Liver (tissue), 9 donors: ENCODE results near the gene CMC1. TPM values are rescaled to one million over a fixed set of nuclear protein-coding genes. Genes with fewer than 3 reads are reported as not detected.
A peak's percentile ranks its signal among the peaks of the same experiment; 100 is the strongest.

Source experiments
- DNase-seq: peaks from one replicate; pipeline ENCODE4 v3.0.0-alpha.2; 2017; ENCODE audit warnings: low spot score
- H3K27ac ChIP-seq, 2 donors: one replicate each; pipeline ENCODE4 v1.7.0; 2013; ENCODE audit warnings: inconsistent platforms in 2 of 2, low read length in 2 of 2, control low read depth in 1 of 2, low read depth in 1 of 2, mild to moderate bottlenecking in 1 of 2
- H3K27me3 ChIP-seq, 4 donors: one replicate each; pipeline versions ENCODE4 v1.6.1 to v1.7.0; 2013; ENCODE audit warnings: low read length in 3 of 4, inconsistent platforms in 1 of 4, mild to moderate bottlenecking in 1 of 4, moderate library complexity in 1 of 4; ENCODE audit not compliant: control insufficient read depth in 4 of 4, insufficient read depth in 4 of 4
- H3K36me3 ChIP-seq, 4 donors: one replicate each; pipeline versions ENCODE4 v1.6.1 to v1.7.0; 2013; ENCODE audit warnings: low read length in 3 of 4, mild to moderate bottlenecking in 3 of 4, low read depth in 1 of 4, moderate library complexity in 1 of 4; ENCODE audit not compliant: control insufficient read depth in 4 of 4, insufficient read depth in 3 of 4
- H3K4me1 ChIP-seq, 4 donors: one replicate each; pipeline versions ENCODE4 v1.6.1 to v1.7.0; 2013; ENCODE audit warnings: low read length in 3 of 4, mild to moderate bottlenecking in 3 of 4, moderate library complexity in 1 of 4; ENCODE audit not compliant: control insufficient read depth in 4 of 4, insufficient read depth in 4 of 4
- H3K4me3 ChIP-seq, 3 donors: one replicate each; pipeline versions ENCODE4 v1.6.1 to v1.7.0; 2013; ENCODE audit warnings: low read length in 3 of 3, control low read depth in 1 of 3, low read depth in 1 of 3, mild to moderate bottlenecking in 1 of 3
- H3K9ac ChIP-seq, 2 donors: one replicate each; pipeline ENCODE4 v1.7.0; 2013; ENCODE audit warnings: low read length in 2 of 2, mild to moderate bottlenecking in 2 of 2, moderate library complexity in 2 of 2, control low read depth in 1 of 2, low read depth in 1 of 2
- H3K9me3 ChIP-seq, 4 donors: one replicate each; pipeline versions ENCODE4 v1.6.1 to v1.7.0; 2013; ENCODE audit warnings: low read length in 3 of 4; ENCODE audit not compliant: control insufficient read depth in 4 of 4
- FOXA1 ChIP-seq: IDR thresholded peaks from 2 replicates; pipeline ENCODE4 v1.6.1; 2016; ENCODE audit warnings: antibody characterized with exemption
- FOXA2 ChIP-seq: IDR thresholded peaks from 2 replicates; pipeline ENCODE4 v1.6.1; 2016; ENCODE audit warnings: antibody characterized with exemption
- GABPA ChIP-seq, 2 donors: IDR thresholded peaks in 1 of 2; conservative IDR thresholded peaks in 1 of 2; 2 replicates each; pipeline ENCODE4 v1.6.1; 2016; ENCODE audit warnings: antibody characterized with exemption in 2 of 2, mild to moderate bottlenecking in 1 of 2, moderate library complexity in 1 of 2
- HNF4A ChIP-seq, 2 donors: conservative IDR thresholded peaks; 2 replicates each; pipeline ENCODE4 v1.6.1; 2016; ENCODE audit warnings: antibody characterized with exemption in 2 of 2, mild to moderate bottlenecking in 2 of 2
- MAX ChIP-seq: IDR thresholded peaks from 2 replicates; pipeline ENCODE4 v1.6.1; 2016; ENCODE audit warnings: antibody characterized with exemption
- NR2F2 ChIP-seq: IDR thresholded peaks from 2 replicates; pipeline ENCODE4 v1.6.1; 2016; ENCODE audit warnings: antibody characterized with exemption
- RAD21 ChIP-seq, 2 donors: IDR thresholded peaks; 2 replicates each; pipeline ENCODE4 v1.6.1; 2016; ENCODE audit warnings: antibody characterized with exemption in 2 of 2, mild to moderate bottlenecking in 2 of 2
- RXRA ChIP-seq, 2 donors: IDR thresholded peaks; 2 replicates each; pipeline ENCODE4 v1.6.1; 2017 to 2018; ENCODE audit warnings: antibody characterized with exemption in 2 of 2, mild to moderate bottlenecking in 1 of 2
- SP1 ChIP-seq: IDR thresholded peaks from 2 replicates; pipeline ENCODE4 v1.6.1; 2018; ENCODE audit warnings: antibody characterized with exemption, mild to moderate bottlenecking
- TAF1 ChIP-seq: conservative IDR thresholded peaks from 2 replicates; pipeline ENCODE4 v1.6.1; 2016; ENCODE audit warnings: antibody characterized with exemption, mild to moderate bottlenecking
- WGBS: extraction: QIAGEN DNeasy Blood & Tissue Kit; methylation state at CpG from one replicate; pipeline ENCODE4 v1.1.7; 2013; 5-methylcytosine and 5-hydroxymethylcytosine counted together
- polyA plus RNA-seq, 2 donors: library from polyadenylated mRNA; stranded (reverse) in 1 of 2; unstranded in 1 of 2; fragments of 200-250 nt in 1 of 2; fragments of >200 nt in 1 of 2; fragmentation: Nextera tagmentation in 1 of 2; extraction: Ambion mirVana in 1 of 2; gene quantifications; one replicate each; pipeline versions ENCODE4 v1.2.1 to v1.2.3, GENCODE V29; 2013 to 2015
- total RNA-seq, 2 donors: library from RNA; depleted of rRNA; stranded (reverse); fragments of >200 nt; gene quantifications; one replicate each; pipeline ENCODE4 v1.2.3, GENCODE V29; 2014
- TF ChIP-seq, protein P1 (sequence below): IDR thresholded peaks from 2 replicates; pipeline ENCODE4 v1.6.1; 2016; ENCODE audit warnings: antibody characterized with exemption, mild to moderate bottlenecking
- TF ChIP-seq, protein P2 (sequence below): IDR thresholded peaks from 2 replicates; pipeline ENCODE4 v1.6.1; 2016; ENCODE audit warnings: antibody characterized with exemption
- TF ChIP-seq, protein P3 (sequence below): fragments of 150-350 bp; IDR thresholded peaks from 2 replicates; pipeline ENCODE4 v1.5.1; 2017; ENCODE audit warnings: improper control_type of control experiment, low read depth, low read length; ENCODE audit not compliant: missing input control
- donor health status: healthy.
- donor health status: healthy.
- donor health status: healthy.
- donor health status: healthy.
- donor health status: healthy.

Gene CMC1
- total and polyA plus RNA-seq, 4 donors = 4.2 to 58.4 (median 15.6) TPM

DNA sequence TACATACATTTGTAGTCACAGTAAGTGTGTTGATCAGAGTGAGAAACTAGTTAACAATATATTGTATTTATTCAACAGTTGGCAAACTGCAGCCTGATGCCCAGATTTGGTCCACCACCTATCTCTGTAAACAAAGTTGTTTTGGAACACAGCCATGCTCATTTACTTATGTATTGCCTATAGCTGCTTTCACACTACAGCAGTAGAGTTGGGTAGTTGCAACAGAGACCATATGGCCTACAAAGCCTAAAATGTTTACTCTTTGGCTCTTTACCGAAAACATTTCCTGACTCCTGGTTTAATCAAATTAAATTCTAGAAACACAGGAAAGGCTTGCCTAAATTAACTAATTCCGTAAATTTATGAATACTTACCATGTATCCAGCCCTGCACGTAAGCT lies 39.4 kb downstream of the CMC1 start:
- no peaks in the 10 kb centered on the region for H3K27me3 ChIP-seq
- H3K4me1 ChIP-seq = peaks cover 0 to 12% (median 3%) of the 10 kb centered on the region in 4 donors
- no peak overlapping the region for H3K27ac ChIP-seq
- TF ChIP-seq, protein P1, sequence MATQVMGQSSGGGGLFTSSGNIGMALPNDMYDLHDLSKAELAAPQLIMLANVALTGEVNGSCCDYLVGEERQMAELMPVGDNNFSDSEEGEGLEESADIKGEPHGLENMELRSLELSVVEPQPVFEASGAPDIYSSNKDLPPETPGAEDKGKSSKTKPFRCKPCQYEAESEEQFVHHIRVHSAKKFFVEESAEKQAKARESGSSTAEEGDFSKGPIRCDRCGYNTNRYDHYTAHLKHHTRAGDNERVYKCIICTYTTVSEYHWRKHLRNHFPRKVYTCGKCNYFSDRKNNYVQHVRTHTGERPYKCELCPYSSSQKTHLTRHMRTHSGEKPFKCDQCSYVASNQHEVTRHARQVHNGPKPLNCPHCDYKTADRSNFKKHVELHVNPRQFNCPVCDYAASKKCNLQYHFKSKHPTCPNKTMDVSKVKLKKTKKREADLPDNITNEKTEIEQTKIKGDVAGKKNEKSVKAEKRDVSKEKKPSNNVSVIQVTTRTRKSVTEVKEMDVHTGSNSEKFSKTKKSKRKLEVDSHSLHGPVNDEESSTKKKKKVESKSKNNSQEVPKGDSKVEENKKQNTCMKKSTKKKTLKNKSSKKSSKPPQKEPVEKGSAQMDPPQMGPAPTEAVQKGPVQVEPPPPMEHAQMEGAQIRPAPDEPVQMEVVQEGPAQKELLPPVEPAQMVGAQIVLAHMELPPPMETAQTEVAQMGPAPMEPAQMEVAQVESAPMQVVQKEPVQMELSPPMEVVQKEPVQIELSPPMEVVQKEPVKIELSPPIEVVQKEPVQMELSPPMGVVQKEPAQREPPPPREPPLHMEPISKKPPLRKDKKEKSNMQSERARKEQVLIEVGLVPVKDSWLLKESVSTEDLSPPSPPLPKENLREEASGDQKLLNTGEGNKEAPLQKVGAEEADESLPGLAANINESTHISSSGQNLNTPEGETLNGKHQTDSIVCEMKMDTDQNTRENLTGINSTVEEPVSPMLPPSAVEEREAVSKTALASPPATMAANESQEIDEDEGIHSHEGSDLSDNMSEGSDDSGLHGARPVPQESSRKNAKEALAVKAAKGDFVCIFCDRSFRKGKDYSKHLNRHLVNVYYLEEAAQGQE = no peak
- 87% methylated on average over 3 of the region's 3 CpGs for WGBS
- no peak overlapping the region for H3K9ac ChIP-seq
- H3K9me3 ChIP-seq = no peaks in the 10 kb centered on the region
- DNase-seq = no peak
- peaks cover 0 to 2% (median 0%) of the 10 kb centered on the region in 4 donors for H3K36me3 ChIP-seq
- no peak overlapping the region for H3K4me3 ChIP-seq

- peaks cover 0 to 5% (median 1%) of the 10 kb centered on the region in 4 donors for H3K4me1 ChIP-seq
- H3K9ac ChIP-seq = no peak overlapping the region
- DNase-seq = no peak
- H3K4me3 ChIP-seq = no peak overlapping the region
- H3K36me3 ChIP-seq = no peaks in the 10 kb centered on the region
- TF ChIP-seq HNF4A (conservative IDR thresholded peaks at IDR 0.05) = no peak
- TF ChIP-seq, protein P2, sequence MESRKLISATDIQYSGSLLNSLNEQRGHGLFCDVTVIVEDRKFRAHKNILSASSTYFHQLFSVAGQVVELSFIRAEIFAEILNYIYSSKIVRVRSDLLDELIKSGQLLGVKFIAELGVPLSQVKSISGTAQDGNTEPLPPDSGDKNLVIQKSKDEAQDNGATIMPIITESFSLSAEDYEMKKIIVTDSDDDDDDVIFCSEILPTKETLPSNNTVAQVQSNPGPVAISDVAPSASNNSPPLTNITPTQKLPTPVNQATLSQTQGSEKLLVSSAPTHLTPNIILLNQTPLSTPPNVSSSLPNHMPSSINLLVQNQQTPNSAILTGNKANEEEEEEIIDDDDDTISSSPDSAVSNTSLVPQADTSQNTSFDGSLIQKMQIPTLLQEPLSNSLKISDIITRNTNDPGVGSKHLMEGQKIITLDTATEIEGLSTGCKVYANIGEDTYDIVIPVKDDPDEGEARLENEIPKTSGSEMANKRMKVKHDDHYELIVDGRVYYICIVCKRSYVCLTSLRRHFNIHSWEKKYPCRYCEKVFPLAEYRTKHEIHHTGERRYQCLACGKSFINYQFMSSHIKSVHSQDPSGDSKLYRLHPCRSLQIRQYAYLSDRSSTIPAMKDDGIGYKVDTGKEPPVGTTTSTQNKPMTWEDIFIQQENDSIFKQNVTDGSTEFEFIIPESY = no peak
- TF ChIP-seq MAX = no peak
- TF ChIP-seq, protein P1 = no peak
- no peak for TF ChIP-seq FOXA1
- TF ChIP-seq GABPA (IDR thresholded peaks at IDR 0.05 in 1 of 2, conservative IDR thresholded peaks at IDR 0.05 in 1 of 2) = no peak
- peak; percentile 84 to 87 for TF ChIP-seq RAD21 (IDR thresholded peaks at IDR 0.05)
- TF ChIP-seq TAF1 = no peak
- no peak for TF ChIP-seq SP1
- TF ChIP-seq RXRA (IDR thresholded peaks at IDR 0.05) = no peak
- TF ChIP-seq, protein P3, sequence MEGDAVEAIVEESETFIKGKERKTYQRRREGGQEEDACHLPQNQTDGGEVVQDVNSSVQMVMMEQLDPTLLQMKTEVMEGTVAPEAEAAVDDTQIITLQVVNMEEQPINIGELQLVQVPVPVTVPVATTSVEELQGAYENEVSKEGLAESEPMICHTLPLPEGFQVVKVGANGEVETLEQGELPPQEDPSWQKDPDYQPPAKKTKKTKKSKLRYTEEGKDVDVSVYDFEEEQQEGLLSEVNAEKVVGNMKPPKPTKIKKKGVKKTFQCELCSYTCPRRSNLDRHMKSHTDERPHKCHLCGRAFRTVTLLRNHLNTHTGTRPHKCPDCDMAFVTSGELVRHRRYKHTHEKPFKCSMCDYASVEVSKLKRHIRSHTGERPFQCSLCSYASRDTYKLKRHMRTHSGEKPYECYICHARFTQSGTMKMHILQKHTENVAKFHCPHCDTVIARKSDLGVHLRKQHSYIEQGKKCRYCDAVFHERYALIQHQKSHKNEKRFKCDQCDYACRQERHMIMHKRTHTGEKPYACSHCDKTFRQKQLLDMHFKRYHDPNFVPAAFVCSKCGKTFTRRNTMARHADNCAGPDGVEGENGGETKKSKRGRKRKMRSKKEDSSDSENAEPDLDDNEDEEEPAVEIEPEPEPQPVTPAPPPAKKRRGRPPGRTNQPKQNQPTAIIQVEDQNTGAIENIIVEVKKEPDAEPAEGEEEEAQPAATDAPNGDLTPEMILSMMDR = peak; percentile 66
- no peak for TF ChIP-seq NR2F2
- no peak for TF ChIP-seq FOXA2
- H3K9me3 ChIP-seq = no peaks in the 10 kb centered on the region
- no peaks in the 10 kb centered on the region for H3K27me3 ChIP-seq
- H3K27ac ChIP-seq = no peak overlapping the region
Observed at GRCh38 chr3:28286595-28286994, 45.2 kb downstream of the CMC1 start.
